Stimulated activated CD8-positive, alpha-beta memory T cell treated with anti-CD3 and anti-CD28 coated beads, Interleukin-12 subunit alpha, Interleukin-12 subunit beta, amount 100 ng/mL, for 24 hours (primary cell): ENCODE data around the gene EIF3K.
A peak's percentile ranks its signal among the peaks of the same experiment; 100 is the strongest.
"Not testable (repeated sequence)": the region's sequence is repeated elsewhere in the genome, so short reads cannot be mapped to it uniquely, and the experiment has no call there.

ENCODE experiments used
- DNase-seq: peaks from one replicate; pipeline ENCODE4 v3.0.0-alpha.2; 2020; ENCODE audit errors: extremely low read depth

Gene EIF3K

GRCh38 chr19:38617764-38618589 is 1.0 kb upstream of the EIF3K start, which contains the start of gene MAP4K1:
Gene MAP4K1, minus strand, starts transcription at chr19:38617953. Its CDS starts 58 bp downstream, at chr19:38617895.
- DNase-seq = peak; percentile 49

- no peak for DNase-seq
Measured at GRCh38 chr19:38619361-38620174, 580 bp downstream of the EIF3K start.

GRCh38 chr19:38624822-38625221 is 5.8 kb downstream of the EIF3K start:
- no peak for DNase-seq

GRCh38 chr19:38626401-38626800 is 7.4 kb downstream of the EIF3K start:
- DNase-seq = no peak

GRCh38 chr19:38629568-38629967 is 10.6 kb downstream of the EIF3K start:
- no peak for DNase-seq

- not testable (repeated sequence) for DNase-seq
Measured at GRCh38 chr19:38631301-38631700, 12.3 kb downstream of the EIF3K start.

GRCh38 chr19:38631811-38632475 is 13.0 kb downstream of the EIF3K start:
- not testable (repeated sequence) for DNase-seq

GRCh38 chr19:38632476-38633213 is 13.7 kb downstream of the EIF3K start:
- DNase-seq = no peak

GRCh38 chr19:38634757-38635482 is 15.9 kb downstream of the EIF3K start:
- no peak for DNase-seq

- DNase-seq = no peak
Measured at GRCh38 chr19:38635483-38636399, 16.8 kb downstream of the EIF3K start.

GRCh38 chr19:38638461-38638860 is 19.5 kb downstream of the EIF3K start:
- DNase-seq = no peak

- DNase-seq = no peak
Measured at GRCh38 chr19:38639679-38640078, 20.7 kb downstream of the EIF3K start.

- no peak for DNase-seq
Measured at GRCh38 chr19:38640368-38640767, 21.4 kb downstream of the EIF3K start.

- no peak for DNase-seq
Measured at GRCh38 chr19:38642176-38642575, 23.2 kb downstream of the EIF3K start.

- no peak for DNase-seq
Measured at GRCh38 chr19:38644719-38645118, 25.7 kb downstream of the EIF3K start.

GRCh38 chr19:38647368-38647965 is 28.5 kb downstream of the EIF3K start, which contains the start of gene ACTN4:
Gene ACTN4, plus strand, starts transcription at chr19:38647649. Its CDS starts 97 bp downstream, at chr19:38647746.
- peak; percentile 99 for DNase-seq

- DNase-seq = no peak
Measured at GRCh38 chr19:38647966-38648768, 29.2 kb downstream of the EIF3K start.

- no peak for DNase-seq
Measured at GRCh38 chr19:38648769-38649304, 29.8 kb downstream of the EIF3K start.
